Keratinocyte (primary cell): ENCODE measurements around the gene LHFPL6.

ENCODE experiments used
- CTCF ChIP-seq, 3 experiments: IDR thresholded peaks in 1 of 3; conservative IDR thresholded peaks in 1 of 3; optimal IDR thresholded peaks in 1 of 3; 2 replicates in 2 of 3; 3 replicates in 1 of 3; pipeline versions ENCODE3 to v1.5.1; 2011; ENCODE audit warnings: low read length in 3 of 3, mild to moderate bottlenecking in 3 of 3, moderate library complexity in 2 of 3, control low read depth in 1 of 3, inconsistent platforms in 1 of 3; ENCODE audit not compliant: insufficient read depth in 2 of 3; ENCODE audit errors: extremely low read depth in 1 of 3
- EZH2 ChIP-seq: IDR thresholded peaks from one replicate; pipeline ENCODE4 v1.6.1; 2012; ENCODE audit warnings: inconsistent platforms, mild to moderate bottlenecking, low read length, moderate library complexity

DNA sequence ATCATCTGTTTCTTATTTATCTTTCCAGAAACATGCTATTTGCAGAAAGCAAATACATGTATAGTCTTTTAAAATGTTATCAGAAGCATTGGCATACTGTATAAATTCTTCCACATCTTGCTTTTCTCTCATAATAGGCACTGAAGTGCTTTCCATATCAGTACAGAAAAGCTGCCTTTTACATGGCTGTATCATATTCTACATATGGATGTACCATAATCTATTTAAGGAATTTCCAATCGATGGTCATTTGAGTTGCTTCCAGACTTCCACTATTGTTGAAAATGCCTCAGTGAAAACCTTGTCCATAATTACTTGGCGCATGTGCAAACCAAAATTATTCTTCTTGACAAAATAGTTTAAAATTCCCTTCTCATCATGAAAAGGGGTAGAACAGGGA lies 272.5 kb downstream of the LHFPL6 start:
- TF ChIP-seq CTCF (optimal IDR thresholded peaks at IDR 0.05 in 1 of 3, IDR thresholded peaks at IDR 0.05 in 1 of 3, conservative IDR thresholded peaks at IDR 0.05 in 1 of 3; ENCODE audit: extremely low read depth in 1 of 3, insufficient read depth in 2 of 3, low read length in 3 of 3): no peak
- TF ChIP-seq EZH2: no peak
